GM21367 (cell line): ENCODE data around the gene ARL17B.
"Not testable (repeated sequence)": the region's sequence is repeated elsewhere in the genome, so short reads cannot be mapped to it uniquely, and the experiment has no call there.

ENCODE experiments used
- ATAC-seq: cut with Tn5 transposase; IDR thresholded peaks from one replicate; pipeline ENCODE4 v1.9.1; 2021; ENCODE audit not compliant: unreplicated experiment

ARL17B gene

GRCh38 chr17:46252804-46253203 is 108.8 kb downstream of the ARL17B start:
- ATAC-seq, result not testable (repeated sequence)

DNA sequence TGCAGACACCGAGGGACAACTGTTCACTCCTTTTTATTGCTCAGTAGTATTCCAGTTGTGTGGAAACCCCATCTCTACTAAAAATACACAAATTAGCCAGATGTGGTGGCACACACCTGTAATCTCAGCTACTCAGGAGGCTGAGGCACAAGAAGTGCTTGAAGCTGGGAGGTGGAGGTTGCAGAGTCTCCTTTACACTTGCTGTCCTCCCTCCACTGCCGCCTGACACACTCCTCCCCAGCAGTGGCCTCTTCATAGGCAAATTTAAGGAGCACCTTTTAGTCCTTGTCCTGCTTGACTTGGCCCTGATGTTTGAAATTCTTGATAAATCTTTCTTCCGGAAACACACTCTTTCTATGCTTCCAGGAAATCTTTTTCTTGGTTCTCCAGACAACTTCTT is 112.4 kb downstream of the ARL17B start:
- not testable (repeated sequence) for ATAC-seq

- not testable (repeated sequence) for ATAC-seq
These were observed 116.4 kb downstream of the ARL17B start for GRCh38 chr17:46244949-46245768.

GRCh38 chr17:46244339-46244913 is 117.1 kb downstream of the ARL17B start:
- ATAC-seq, result not testable (repeated sequence)

DNA sequence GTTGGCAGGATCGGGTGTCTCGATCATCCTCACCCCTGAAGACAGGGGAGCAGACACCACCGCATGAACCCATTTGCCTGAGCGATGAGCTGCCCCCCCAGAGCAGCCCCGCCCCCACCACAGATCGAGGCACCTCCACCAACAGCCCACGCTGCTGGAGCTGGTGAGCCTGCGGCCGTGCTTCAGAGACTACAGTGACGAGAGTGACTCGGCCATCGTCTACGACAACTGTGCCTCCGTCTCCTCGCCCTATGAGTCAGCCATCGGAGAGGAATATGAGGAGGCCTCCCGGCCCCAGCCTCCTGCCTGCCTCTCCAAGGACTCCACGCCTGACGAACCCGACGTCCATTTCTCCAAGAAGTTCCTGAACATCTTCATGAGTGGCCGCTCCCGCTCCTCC is 117.6 kb downstream of the ARL17B start:
- ATAC-seq, result not testable (repeated sequence)

GRCh38 chr17:46243505-46243904 is 118.1 kb downstream of the ARL17B start:
- ATAC-seq, result not testable (repeated sequence)

DNA sequence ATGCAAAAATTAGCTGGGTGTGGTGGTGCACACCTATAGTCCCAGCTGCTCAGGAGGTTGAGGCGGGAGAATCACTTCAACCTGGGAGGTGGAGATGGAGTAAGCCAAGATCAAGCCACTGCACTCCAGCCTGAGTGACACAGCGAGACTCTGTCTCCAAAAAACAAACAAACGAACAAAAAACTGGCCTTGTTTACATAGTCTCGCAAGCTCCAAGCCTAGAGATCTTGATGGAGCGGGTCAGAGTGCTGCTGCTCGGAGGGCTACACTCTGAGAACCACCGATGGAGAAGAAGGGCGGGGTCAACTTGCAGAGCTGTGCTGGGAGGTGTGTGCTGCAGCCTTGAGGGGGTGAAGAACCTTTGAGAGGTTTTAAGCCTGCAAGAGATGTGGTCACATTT is 130.2 kb downstream of the ARL17B start:
- not testable (repeated sequence) for ATAC-seq

- ATAC-seq, result peak; percentile 89
These were observed 136.2 kb downstream of the ARL17B start for GRCh38 chr17:46225274-46225794.

DNA sequence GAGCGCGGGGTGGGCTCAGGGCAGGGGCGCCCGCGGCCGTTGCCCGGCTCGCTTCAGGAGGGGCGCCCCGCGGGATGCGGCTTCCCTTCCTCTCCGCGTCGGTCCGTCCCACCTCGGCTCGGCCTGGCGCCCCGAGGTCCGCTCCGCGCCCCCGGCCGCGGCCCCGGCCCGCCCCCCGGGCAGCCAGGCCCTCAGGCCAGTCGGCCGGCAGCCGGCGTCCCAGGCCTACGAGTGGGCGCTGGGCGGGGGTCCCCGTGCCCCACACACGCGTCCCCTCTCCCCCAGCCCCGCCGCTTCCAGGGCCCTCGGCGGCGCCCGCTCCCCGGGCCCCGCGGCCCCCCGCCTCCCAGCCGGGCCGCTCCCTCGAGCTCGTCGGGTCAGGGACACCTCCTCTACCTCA is 136.7 kb downstream of the ARL17B start:
- ATAC-seq, result peak; percentile 27
